Upper lobe of left lung (tissue), 6 donors: ENCODE data around the gene ADCY4. TPM values are rescaled to one million over a fixed set of nuclear protein-coding genes. Genes with fewer than 3 reads are reported as not detected.
"Not testable (repeated sequence)": the region's sequence is repeated elsewhere in the genome, so short reads cannot be mapped to it uniquely, and the experiment has no call there.

Source experiments
- ATAC-seq, 2 donors: fragments of 200-7000 bp; cut with Tn5 transposase; one replicate each; pipeline ENCODE4 v1.9.1; 2022; ENCODE audit warnings: mild to moderate bottlenecking in 2 of 2, moderate library complexity in 2 of 2; ENCODE audit not compliant: low FRiP score in 2 of 2
- DNase-seq, 2 donors: peaks; one replicate each; pipeline ENCODE4 v3.0.0-alpha.2; 2019 to 2020
- H3K27ac ChIP-seq, 4 donors: fragments of 200-600 bp; sonication (generic); one replicate each; pipeline ENCODE4 v1.5.1; 2016 to 2019
- H3K27me3 ChIP-seq, 4 donors: fragments of 200-600 bp; sonication (generic); one replicate each; pipeline ENCODE4 v1.5.1; 2017 to 2019
- H3K36me3 ChIP-seq, 4 donors: fragments of 200-600 bp; sonication (generic); one replicate each; pipeline ENCODE4 v1.5.1; 2016 to 2019
- H3K4me1 ChIP-seq, 4 donors: fragments of 200-600 bp; sonication (generic); one replicate each; pipeline ENCODE4 v1.5.1; 2018 to 2019
- H3K4me3 ChIP-seq, 4 donors: fragments of 200-600 bp; sonication (generic); one replicate each; pipeline ENCODE4 v1.5.1; 2017 to 2019; ENCODE audit warnings: mild to moderate bottlenecking in 2 of 4, moderate library complexity in 1 of 4
- H3K9me3 ChIP-seq, 4 donors: fragments of 200-600 bp; sonication (generic); one replicate each; pipeline ENCODE4 v1.5.1; 2018 to 2019
- CTCF ChIP-seq, 6 experiments: fragments of 450-650 bp in 4 of 6; fragments of 200-600 bp in 2 of 6; sonication (generic) in 2 of 6; IDR thresholded peaks; one replicate each; pipeline ENCODE4 v1.5.1; 2016 to 2019; ENCODE audit warnings: antibody characterized with exemption in 6 of 6
- EP300 ChIP-seq, 4 donors: sonication (generic); formaldehyde crosslinking; IDR thresholded peaks; one replicate each; pipeline ENCODE4 v1.5.1; 2017; ENCODE audit warnings: antibody characterized with exemption in 4 of 4, control low read depth in 2 of 4
- POLR2A ChIP-seq, 4 donors: fragments of 450-650 bp; IDR thresholded peaks; one replicate each; pipeline ENCODE4 v1.5.1; 2016 to 2017; ENCODE audit warnings: antibody characterized with exemption in 4 of 4, mild to moderate bottlenecking in 2 of 4
- POLR2AphosphoS5 ChIP-seq, 2 donors: sonication (generic); formaldehyde crosslinking; IDR thresholded peaks; one replicate each; pipeline ENCODE4 v1.5.1; 2017; ENCODE audit warnings: antibody characterized with exemption in 2 of 2
- WGBS, 2 donors: methylation state at CpG; one replicate each; pipeline ENCODE4 v1.1.5; 2017 to 2018; 5-methylcytosine and 5-hydroxymethylcytosine counted together
- total RNA-seq, 6 donors: library from RNA; depleted of rRNA in 4 of 6; stranded (reverse); fragments of >200 nt in 4 of 6; gene quantifications; one replicate each; pipeline versions ENCODE4 v1.1.0 to v1.2.1, GENCODE V29; 2016 to 2021
- donor health status: DM: no; HTN: no; CAD: no; lungs with moderate emphysema.
- donor health status: DM: no; HTN: yes; CAD: no; lungs with severe emphysema.

ADCY4 gene
- total RNA-seq, 6 donors from 2014 or later: 22.4 to 159 (median 43.7) TPM

- H3K4me3 ChIP-seq, H3K27me3 ChIP-seq, ATAC-seq, H3K9me3 ChIP-seq: not testable (repeated sequence)
- H3K4me1 ChIP-seq: peaks cover 25 to 37% (median 34%) of the 10 kb centered on the region in 4 donors
- TF ChIP-seq CTCF (IDR thresholded peaks at IDR 0.05): peak; percentile 65 to 77 (median 73)
- H3K36me3 ChIP-seq: peaks cover 0 to 13% (median 6%) of the 10 kb centered on the region in 4 donors
- peak overlapping the region in 3 of 4 donors; percentile 46 to 63 (median 62) for H3K27ac ChIP-seq
- DNase-seq: peak in 1 of 2 donors; percentile 69
- 5 to 23% methylated on average over 3 to 9 of the region's 9 CpGs for WGBS, 2 donors
These were observed 7.0 kb downstream of the ADCY4 start for GRCh38 chr14:24327914-24328313.

- TF ChIP-seq CTCF (IDR thresholded peaks at IDR 0.05) (no peak), POLR2AphosphoS5 (IDR thresholded peaks at IDR 0.05) (peak in 1 of 2 donors; percentile 17)
- H3K36me3 ChIP-seq: peaks cover 0 to 13% (median 6%) of the 10 kb centered on the region in 4 donors
- DNase-seq (no peak), ATAC-seq (no peak)
- no peaks in the 10 kb centered on the region for H3K9me3 ChIP-seq
- H3K27me3 ChIP-seq: no peaks in the 10 kb centered on the region
- WGBS, 2 donors: 64 to 78% methylated on average over 2 of the region's 2 CpGs
- H3K27ac ChIP-seq: peak overlapping the region; percentile 3 to 63 (median 54)
- H3K4me3 ChIP-seq: no peak overlapping the region
- peaks cover 19 to 32% (median 28%) of the 10 kb centered on the region in 4 donors for H3K4me1 ChIP-seq
These were observed 7.6 kb downstream of the ADCY4 start for GRCh38 chr14:24327303-24327702.

- H3K4me1 ChIP-seq: peaks cover 13 to 27% (median 20%) of the 10 kb centered on the region in 4 donors
- ATAC-seq (no peak), DNase-seq (no peak)
- H3K9me3 ChIP-seq: no peaks in the 10 kb centered on the region
- TF ChIP-seq CTCF (IDR thresholded peaks at IDR 0.05): no peak
- TF ChIP-seq EP300 (IDR thresholded peaks at IDR 0.05): no peak
- TF ChIP-seq POLR2A (IDR thresholded peaks at IDR 0.05): no peak
- H3K36me3 ChIP-seq: peaks cover 0 to 17% (median 6%) of the 10 kb centered on the region in 4 donors
- H3K27ac ChIP-seq: no peak overlapping the region
- no peak overlapping the region for H3K4me3 ChIP-seq
- no peaks in the 10 kb centered on the region for H3K27me3 ChIP-seq
- WGBS, 2 donors: 76 to 91% methylated on average over 7 to 8 of the region's 9 CpGs
These were observed 8.9 kb downstream of the ADCY4 start for GRCh38 chr14:24325963-24326362.

- no peaks in the 10 kb centered on the region for H3K27me3 ChIP-seq
- H3K4me3 ChIP-seq: no peak overlapping the region
- DNase-seq (no peak), ATAC-seq (no peak)
- H3K27ac ChIP-seq: no peak overlapping the region
- H3K9me3 ChIP-seq: no peaks in the 10 kb centered on the region
- peaks cover 0 to 22% (median 6%) of the 10 kb centered on the region in 4 donors for H3K36me3 ChIP-seq
- 73 to 87% methylated on average over 5 of the region's 5 CpGs for WGBS, 2 donors
- peaks cover 13 to 25% (median 18%) of the 10 kb centered on the region in 4 donors for H3K4me1 ChIP-seq
- no peak for TF ChIP-seq POLR2AphosphoS5 (IDR thresholded peaks at IDR 0.05)
- no peak for TF ChIP-seq EP300 (IDR thresholded peaks at IDR 0.05)
- no peak for TF ChIP-seq CTCF (IDR thresholded peaks at IDR 0.05)
- no peak for TF ChIP-seq POLR2A (IDR thresholded peaks at IDR 0.05)
These were observed 9.8 kb downstream of the ADCY4 start for GRCh38 chr14:24325041-24325530.

- Histone ChIP-seq H3K27me3 (no peaks in the 10 kb centered on the region), H3K36me3 (peaks cover 0 to 28% (median 8%) of the 10 kb centered on the region in 4 donors), H3K4me1 (peaks cover 6 to 15% (median 10%) of the 10 kb centered on the region in 4 donors), H3K9me3 (no peaks in the 10 kb centered on the region), H3K4me3 (no peak overlapping the region), H3K27ac (no peak overlapping the region)
- no peak for ATAC-seq
- TF ChIP-seq POLR2AphosphoS5 (IDR thresholded peaks at IDR 0.05) (no peak), POLR2A (IDR thresholded peaks at IDR 0.05) (no peak), CTCF (IDR thresholded peaks at IDR 0.05) (no peak), EP300 (IDR thresholded peaks at IDR 0.05) (no peak)
- no peak for DNase-seq
- WGBS, 2 donors: 78 to 89% methylated on average over 6 of the region's 6 CpGs
These were observed 10.8 kb downstream of the ADCY4 start for GRCh38 chr14:24324024-24324423.
